Esophagus mucosa (tissue), 1 donor: ENCODE data around the gene LRCH1. TPM values are rescaled to one million over a fixed set of nuclear protein-coding genes. Genes with fewer than 3 reads are reported as not detected.

Experiments used
- ATAC-seq: fragments of 200-7000 bp; cut with Tn5 transposase; one replicate; pipeline ENCODE4 v1.9.1; 2020
- total RNA-seq: library from RNA; stranded (reverse); gene quantifications from one replicate; pipeline ENCODE4 v1.2.4, GENCODE V29; 2023
- donor health status: DM: yes; HTN: yes; CAD: no.

The LRCH1 gene
- total RNA-seq, 1 donor from 2014 or later = 7.0 TPM

DNA sequence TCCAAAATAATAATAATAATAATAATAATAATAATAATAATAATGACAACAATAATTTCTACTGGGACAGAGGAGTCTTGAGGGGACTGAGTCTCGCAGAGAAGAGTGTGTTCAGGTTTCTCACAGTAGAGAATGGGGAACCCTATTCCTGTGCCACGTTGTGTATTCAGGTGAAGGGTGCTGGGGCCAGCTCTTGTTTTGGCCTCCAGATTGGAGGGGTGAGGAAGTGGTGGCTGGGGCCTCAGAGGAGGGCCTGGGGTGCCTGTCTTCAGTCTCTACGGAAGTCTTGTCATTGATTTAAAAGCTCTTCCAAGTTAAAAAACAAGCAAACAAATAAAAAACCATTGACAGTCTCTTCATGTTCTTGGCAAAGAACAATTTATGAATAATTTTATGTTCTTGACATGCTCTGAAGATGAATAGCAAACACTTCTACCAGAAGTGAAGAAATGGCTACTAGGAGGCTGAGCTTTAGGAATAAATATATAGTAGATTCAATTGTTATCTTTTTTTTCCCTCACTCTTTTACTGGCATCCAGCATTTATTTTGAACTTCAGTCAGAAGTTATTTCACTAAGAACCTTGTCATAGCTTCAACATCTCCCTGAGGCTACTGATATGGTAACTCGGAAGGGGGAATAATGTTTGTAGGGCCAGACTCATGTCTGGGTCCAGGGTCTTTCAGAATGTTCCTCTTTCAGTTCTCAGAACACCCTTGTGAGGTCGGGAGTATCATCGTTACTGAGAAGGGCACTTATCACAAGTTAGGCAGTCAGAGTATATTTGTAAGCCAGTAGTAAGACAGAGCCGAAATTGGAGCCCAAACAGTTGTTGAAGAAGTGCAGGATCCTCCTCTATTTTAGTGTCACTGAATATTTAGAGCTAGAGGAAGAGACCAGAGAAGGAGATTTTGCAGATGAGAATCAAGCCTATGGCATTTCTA, 13.1 kb downstream of the LRCH1 start:
- ATAC-seq = no peak

DNA sequence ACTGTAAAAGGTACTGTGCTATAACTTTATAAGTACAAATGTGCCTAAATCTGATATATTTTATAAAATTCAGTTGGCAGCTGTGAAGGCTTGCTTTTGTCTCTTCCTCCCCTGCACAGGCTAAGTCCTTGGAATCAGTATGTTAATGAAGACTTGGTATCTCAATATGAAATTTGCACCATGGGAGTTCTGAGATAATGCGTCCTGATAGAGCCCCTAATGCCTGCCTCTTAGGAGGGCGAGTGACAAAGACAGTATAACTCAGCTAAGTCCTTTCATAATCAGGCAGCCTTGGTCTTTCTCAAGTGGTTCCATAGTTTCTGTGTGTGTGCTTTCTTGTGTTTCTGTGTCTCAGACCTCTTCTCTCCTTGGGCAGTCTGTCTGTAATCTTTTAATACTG, 14.7 kb downstream of the LRCH1 start:
- ATAC-seq = no peak

DNA sequence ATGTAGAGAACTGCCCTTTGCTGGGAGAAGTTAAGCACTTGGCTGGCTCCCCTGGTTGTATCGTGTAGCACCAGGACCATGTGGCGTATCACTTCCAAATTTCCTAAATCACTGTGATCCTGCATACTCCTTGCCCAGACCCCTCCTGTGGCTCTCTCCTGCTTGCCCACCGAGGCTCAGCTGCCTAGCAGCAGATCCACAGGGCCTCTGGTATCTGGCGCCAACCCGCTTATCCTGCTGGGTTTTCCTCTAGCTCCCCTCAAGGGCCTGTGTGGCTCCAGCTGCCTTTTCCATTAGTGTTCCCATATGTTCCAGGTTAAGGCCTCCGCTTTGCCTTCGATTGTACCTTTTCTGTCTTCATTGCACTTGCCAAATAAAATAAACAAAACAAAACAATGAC, 16.5 kb downstream of the LRCH1 start:
- no peak for ATAC-seq

DNA sequence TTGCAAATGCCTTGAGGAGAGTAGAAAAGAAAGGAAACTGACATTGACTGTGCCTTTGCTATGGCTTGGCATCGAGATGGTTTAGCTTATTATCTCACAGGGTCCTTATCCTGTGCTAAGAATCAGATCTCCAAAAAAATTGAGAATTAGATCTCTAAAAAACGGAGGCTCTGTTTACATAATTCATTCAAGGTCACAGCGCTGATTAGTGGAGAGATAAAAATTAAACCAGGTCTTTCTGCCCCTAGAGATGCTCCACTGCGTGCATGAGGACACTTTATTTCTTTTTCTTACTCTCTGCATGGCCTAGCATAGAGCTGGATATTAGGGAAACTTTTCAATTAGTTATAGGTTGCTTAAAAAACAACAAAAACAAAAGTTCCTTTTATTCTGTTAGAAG, 17.3 kb downstream of the LRCH1 start:
- no peak for ATAC-seq

DNA sequence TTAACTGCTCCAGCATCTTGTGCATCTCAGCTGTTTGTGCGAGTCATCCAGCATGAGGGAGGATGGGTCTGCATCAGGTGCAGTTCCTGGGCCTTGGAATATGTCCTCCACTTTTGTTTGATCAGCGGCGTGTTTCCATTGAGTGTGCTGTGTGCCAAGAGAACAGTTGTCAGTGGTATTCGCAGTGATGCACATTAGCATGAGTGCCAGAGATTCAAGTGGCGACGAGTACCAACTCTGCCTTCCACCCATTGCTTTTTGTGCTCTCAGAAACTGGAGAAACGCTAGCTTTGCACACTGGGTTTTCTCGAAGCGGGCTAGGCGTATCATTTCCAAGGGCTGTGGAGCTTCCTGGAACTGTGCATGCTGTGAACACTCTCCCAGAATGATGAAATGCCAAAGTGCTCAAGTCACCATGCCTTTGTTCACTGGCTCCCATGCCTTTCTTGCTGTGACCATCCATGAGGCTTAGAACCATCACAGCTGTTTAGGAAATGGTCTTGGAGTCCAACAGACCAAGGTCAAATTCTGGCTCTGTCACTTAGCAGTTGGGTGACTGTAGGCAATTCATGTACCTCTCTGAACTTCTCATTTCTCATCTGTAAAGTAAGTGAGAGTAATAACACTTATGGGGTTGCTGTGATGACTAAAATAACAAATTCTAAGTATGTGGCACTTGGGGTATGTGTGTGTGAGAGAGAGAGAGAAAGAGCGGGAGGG, 18.4 kb downstream of the LRCH1 start:
- ATAC-seq = peak; percentile 38

DNA sequence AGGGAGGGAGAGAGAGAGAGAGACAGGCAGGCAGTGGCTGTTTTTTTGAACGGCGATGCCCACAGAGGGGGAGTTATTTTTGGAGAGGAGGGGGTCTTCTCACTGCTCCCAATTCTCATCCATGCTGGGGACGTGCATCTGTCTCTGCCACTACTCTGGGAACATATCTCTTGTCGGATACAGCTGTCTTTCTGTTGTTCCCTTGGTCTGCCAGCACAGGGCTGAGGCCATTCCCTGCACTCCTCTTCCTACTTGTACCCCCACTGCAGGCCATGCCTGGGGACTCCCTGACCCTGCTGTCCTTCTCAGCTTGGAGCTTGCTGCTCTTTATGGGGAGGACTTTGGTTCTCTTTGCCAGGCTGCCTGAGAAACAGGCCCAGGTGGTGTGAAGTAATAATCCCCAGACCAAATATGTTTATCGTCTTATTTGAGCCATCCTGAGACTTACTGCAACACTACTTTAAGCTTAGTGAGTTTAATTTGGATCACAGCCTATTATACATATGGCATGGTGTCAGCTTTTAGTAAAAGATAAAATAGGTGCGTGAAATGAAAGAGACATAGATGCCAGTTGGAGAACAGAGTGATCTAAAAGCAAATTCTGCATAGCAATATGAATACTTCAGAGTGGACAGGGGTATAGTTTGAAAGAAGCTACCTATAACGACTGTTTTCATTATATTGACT, 19.1 kb downstream of the LRCH1 start:
- ATAC-seq = no peak

DNA sequence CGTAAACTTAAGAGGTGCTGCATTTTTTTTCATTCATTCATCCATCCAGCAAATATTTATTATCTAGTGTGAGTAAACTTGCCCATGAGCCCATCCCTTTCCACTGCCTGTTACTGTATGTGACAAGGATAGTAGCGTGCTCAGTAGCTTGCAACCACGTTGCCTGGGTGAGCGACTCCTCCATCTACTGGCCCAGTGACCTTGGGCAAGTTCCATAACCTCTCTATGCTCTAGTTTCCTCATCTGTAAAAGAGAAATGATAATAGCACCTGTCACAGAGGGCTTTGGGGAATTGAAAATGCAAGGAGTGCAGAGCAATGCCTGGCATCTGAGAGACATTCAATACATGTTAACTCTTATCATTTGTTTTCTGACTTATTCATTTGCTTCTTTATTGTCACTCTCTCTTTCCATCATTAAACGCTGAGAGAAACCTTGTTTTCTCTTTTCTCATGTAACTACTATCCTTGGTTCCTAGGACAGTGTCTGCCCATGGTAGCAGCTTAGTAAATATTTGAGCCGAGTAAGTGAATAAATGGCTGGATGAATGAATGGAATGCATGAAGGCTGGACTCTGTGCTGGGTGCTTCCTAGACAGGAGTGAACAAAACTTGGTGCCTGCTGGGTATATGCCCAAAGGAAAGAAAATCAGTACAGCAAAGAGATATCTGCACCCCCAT, 19.9 kb downstream of the LRCH1 start:
- no peak for ATAC-seq

DNA sequence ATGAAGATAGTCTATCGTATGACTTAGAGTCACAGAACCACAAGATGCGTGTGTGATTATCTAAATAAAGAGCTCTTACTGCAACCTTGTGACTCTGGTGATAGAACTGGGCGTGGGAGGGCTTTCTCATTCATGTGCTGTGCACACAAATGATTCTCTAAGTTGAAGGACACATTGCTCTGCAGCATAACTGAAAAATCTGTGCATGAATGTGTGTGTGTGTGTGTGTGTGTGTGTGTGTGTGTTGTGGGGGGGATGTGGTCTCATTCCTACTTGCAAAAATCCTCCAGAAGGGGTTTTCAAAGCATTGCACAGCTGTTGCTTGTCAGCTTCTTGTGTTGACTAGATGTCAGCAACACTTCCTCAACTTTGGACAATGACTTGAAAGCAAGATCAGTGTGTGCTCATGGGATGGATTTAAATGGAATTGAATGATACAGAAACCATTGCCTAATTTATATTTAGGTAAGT, 22.4 kb downstream of the LRCH1 start:
- peak; percentile 35 for ATAC-seq

DNA sequence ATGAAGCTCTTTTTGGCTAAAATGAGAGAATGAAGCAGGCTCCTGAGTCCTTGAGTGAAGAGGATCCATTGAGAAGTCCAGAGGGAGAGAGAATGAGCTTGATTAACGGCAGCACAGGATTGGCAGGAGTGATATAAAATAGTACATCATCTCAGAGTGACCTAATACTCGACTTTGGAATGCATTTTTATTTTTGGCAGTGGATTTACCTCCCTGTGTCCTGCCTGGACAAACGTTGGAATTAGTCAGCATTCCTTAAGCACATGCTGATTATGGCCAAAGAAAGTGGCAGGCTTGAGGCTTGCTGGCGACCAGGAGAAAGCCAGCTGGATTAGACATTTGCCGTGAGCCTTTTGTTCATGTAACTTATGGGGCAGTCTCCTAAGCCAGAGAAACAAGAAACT, 22.9 kb downstream of the LRCH1 start:
- no peak for ATAC-seq

DNA sequence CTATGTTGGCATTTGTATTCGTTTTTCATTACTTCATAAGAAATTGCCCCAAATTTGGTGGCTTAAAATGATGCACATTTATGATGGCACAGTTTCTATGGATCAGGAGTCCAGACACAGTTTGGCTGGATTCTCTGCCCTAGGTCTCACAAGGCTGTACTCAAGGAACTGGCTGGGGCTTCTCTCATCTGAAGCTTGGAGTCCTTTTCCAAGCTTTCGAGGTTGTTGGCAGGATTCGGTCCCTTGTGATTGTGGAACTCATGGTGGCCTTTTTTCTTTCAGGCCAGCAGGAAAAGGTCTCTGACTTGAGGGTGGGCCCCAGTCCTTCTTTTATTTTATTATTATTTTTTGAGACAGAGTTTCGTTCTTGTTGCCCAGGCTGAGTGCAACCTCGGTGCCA, 23.8 kb downstream of the LRCH1 start:
- ATAC-seq = no peak

DNA sequence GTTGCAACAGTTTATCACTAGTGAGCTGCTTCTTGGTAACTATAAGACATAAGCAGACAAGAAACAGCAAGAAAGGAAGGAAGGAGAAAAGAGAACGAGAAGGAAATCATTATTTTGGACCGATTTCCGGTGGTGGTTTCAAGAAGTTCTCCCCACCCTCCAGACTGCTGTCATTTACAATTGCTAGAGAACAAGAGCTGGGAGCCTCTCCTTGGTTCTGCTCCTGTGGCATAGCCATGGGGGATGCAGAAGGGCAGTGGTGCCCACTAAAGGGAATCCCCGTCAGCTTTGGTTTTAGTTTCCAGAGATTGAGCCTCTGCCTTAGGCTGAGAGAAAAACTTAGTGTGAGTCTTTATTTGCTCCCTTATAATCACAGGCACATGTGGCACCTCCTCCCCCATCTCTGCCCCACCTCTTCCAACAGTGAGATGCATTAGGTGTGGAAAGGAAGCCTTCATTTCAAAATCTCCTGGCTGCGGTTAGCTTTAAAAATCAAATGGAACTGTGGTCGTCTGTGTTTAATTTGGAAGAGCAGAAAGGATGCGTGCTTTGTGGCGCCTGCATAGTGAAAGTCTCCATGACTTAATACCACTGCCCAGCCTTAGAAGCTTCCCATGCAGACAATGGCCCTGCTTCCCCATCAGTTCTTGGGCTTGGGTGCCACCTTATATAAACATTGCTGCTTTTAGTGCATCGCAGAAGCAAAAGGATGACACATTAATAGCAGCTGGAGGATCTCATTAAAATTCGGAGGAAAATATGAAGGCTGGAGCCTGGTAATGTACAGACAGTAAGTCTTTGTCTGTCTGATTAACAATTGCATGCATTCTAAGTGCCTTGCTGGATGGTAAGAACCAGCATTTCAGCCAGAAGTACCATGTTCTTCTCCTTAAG, 25.0 kb downstream of the LRCH1 start:
- ATAC-seq = no peak

DNA sequence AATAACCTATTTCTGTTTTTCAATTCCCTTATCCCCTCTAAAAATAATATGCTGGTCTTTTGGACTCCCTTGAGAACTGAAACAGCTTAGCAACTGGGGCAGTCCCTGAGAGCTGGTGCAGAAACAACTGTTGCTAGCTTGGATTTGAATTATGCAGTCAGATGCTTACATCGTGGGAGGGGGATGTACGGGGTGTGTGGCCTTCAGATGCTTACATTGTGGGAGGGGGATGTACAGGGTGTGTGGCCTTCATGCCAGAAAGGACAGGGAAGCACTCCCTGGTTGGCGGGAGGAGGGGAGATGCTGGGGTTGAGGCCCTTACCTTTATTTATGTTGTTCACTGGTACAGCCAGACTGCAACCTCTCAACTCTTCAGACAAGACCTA, 25.6 kb downstream of the LRCH1 start:
- no peak for ATAC-seq

DNA sequence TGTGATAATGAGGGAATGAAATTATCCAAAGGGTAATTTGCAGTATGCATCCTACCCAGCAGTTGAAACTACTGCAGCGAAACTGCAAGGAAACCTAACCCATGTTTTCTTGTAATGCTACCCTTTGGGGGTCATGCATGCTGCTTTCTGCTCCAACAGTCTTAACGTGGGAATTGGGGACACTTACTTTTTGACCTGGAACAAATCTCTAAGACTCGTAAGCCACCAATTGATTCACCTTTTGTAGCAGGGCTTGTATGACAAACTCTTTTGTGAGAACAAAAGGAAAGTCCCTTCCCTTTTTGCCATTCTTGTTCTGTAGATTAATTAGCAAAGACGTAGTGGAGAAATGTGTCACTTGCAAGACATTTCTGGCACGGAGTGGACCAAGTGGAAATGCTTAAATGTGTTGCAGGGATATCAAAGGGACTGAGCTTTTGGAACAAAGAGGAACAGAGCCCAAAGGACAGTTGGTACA, 27.4 kb downstream of the LRCH1 start:
- ATAC-seq = no peak

DNA sequence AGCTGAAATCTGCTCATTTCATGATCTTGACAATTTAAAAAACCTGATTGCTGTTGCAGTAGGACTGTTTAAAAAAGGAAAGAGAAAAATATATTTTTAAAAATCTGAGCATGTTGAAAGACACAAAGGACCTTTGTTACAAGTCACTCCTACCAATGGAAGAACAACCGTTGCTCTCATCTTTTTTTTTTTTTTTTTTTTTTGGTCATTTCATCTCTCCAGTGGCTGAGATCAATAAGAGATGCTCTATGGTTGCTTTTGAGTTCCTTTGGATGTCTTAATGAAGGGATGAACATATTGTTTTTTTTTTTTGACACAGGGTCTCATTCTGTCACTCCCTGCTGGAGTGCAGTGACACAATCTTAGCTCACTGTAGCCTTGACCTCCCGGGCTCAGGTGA, 29.2 kb downstream of the LRCH1 start:
- no peak for ATAC-seq

DNA sequence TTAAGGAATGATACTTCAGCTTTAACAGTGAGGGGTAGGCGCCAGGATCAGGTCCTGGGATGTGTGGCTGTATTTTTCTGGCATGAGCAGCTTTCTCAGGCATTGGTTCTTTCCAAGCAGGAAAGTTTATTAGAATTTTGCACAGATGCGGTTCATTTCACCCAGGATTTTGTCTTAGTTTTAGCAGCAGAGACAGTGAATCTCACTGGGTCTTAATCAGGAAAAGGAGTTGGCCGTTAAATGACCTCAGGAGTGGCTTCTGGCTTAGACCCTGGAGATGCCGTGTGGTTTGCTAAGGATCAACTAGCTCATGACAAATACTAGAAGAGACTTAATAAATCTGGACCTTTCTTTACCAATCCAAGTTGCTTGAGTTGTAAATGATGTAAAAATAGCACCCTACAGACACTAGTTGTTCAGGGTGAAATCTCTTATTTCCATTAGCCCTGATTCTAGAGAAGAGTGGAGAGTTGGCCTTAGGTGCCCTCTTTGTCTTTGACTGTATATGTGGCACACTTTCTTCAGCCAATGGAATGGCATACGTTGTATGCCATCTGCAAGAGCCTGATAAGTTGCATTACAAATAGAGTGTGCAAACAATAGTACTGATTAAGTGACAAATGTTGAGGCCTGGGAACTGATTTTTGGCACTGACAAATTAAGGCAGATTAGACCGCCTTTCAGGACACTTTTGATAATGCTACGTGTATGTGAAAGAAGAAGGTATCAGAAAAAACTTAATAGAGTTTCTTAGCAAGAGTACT, 34.0 kb downstream of the LRCH1 start:
- ATAC-seq = no peak

DNA sequence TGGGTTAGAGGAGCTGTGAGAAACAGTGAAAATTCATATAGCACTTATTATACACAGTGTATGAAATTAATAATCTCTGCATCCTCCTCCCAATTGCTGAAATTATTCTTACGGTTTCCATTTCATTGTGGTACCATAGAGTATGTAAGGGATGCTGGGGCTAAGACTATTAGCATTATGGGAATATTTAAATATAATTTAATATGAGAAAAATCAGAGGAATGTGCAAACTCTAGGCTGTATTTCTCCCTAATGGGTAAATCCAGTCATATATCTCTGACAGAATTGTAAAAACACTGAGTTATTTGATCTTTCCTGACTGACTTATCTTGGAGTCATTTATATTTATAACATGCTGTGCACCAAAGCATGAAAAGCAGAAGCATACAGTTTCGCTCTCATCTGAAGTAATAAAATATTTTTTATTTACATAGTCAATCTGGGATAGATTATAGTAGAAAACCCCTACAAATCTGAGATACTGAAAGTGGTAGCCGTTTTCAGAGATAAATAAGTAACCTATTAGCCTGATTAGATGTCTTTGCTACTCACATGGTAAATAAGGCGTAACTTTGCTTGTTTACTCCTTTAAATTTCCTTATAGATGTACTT, 34.9 kb downstream of the LRCH1 start:
- ATAC-seq = no peak

DNA sequence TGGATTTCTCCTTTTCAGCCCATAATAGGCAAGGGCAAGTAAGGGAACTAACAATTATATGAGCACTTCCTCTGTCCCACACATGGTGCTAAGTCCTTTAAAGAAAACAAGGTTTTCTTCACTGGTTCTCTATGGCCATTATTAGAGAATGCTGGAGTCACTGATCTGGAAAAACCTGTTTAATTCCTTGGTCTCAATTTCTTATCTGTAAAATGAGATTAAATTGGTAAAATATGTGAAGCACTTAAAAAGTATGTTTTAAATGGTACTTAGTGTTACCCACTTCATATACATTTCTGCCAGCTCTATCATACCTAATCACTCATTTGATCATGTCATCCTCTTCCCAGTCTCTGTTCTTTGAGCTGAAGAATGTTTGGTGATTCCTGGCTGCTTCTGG, 39.4 kb downstream of the LRCH1 start:
- ATAC-seq = no peak

DNA sequence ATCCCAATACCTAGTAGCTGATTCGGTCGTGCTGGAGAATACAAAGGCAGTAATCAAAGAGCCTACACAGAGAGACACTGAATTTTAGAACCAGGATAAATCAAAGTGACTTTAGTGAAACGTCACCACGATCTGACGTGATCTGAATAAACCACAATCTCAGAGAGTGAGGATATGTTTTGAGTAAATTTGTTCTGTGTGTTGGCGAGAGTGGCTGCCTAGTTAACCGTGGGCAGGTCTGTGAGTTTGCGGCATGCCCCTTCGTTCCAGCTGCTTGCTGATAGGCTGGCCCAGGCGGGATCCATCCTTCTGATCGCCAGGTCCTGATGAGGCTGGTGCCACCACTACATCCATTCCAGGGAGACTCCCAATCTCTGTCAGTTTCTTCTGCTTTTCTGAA, 40.4 kb downstream of the LRCH1 start:
- no peak for ATAC-seq

DNA sequence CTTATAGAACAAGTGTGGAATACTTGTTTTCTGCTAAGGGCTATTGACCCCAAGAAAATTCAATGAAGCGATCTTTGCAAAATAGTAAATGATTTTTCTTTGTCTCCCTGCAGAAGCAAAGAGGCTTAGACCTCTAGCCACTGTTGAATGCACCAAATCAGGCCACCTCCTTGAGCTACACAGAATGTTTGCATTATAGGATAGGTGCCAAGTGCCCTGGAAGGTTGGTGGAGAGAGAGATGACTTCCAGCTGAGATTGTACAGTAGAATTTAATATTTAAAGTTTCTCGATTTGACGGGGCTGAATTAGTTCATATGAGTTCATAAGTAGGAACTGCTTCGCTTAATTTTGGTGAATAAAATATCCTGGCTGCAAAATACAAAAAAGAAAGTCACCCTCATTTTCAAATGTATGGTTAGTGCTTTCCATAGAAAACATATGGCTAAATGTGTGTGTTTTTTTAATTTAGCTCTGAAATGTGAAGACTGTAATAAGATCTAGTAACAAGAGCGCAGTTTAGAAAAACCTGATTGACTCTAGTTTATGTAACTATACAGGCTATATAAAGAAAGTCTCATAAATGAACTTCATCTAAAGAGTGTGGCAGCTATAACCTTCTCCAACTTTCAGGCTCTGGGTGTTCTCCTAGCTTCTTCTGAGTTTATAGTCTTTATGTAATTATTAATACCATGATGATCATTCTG, 41.6 kb downstream of the LRCH1 start:
- ATAC-seq = no peak
